Adrenal gland (tissue), 12 donors: ENCODE measurements around the gene HELZ. TPM values are rescaled to one million over a fixed set of nuclear protein-coding genes. Genes with fewer than 3 reads are reported as not detected.

Experiments used
- DNase-seq, 7 donors: peaks; one replicate each; pipeline ENCODE4 v3.0.0-alpha.2; 2019 to 2020
- H3K27ac ChIP-seq, 5 donors: fragments of 200-600 bp; sonication (generic) in 4 of 5; 1 replicate in 3 of 5; 2 replicates in 2 of 5; pipeline versions ENCODE4 v1.5.1 to v1.8.0; 2016 to 2020; ENCODE audit warnings: mild to moderate bottlenecking in 1 of 5
- H3K27me3 ChIP-seq: fragments of 200-600 bp; 2 replicates; pipeline ENCODE4 v1.8.0; 2021
- H3K36me3 ChIP-seq, 2 donors: fragments of 200-600 bp; replicated peaks in 1 of 2; 1 replicate in 1 of 2; 2 replicates in 1 of 2; pipeline versions ENCODE4 v1.5.1 to v1.8.0; 2018 to 2022
- H3K4me1 ChIP-seq, 2 donors: fragments of 200-600 bp; replicated peaks in 1 of 2; 1 replicate in 1 of 2; 2 replicates in 1 of 2; pipeline versions ENCODE4 v1.5.1 to v1.8.0; 2018 to 2021
- H3K4me3 ChIP-seq, 4 donors: fragments of 200-600 bp; sonication (generic) in 3 of 4; one replicate each; pipeline ENCODE4 v1.5.1; 2016 to 2018
- H3K9me3 ChIP-seq, 3 donors: fragments of 200-600 bp; sonication (generic) in 1 of 3; replicated peaks in 1 of 3; 1 replicate in 2 of 3; 2 replicates in 1 of 3; pipeline versions ENCODE4 v1.5.1 to v1.8.0; 2016 to 2021
- POLR2A ChIP-seq, 2 donors: fragments of 450-650 bp; IDR thresholded peaks; one replicate each; pipeline ENCODE4 v1.6.1; 2017; ENCODE audit warnings: antibody characterized with exemption in 2 of 2, mild to moderate bottlenecking in 2 of 2, moderate library complexity in 1 of 2
- WGBS, 4 donors: extraction: QIAGEN DNeasy Blood & Tissue Kit in 2 of 4; methylation state at CpG; one replicate each; pipeline versions ENCODE4 v1.1.5 to v1.1.7; 2013 to 2017; 5-methylcytosine and 5-hydroxymethylcytosine counted together
- intact Hi-C, 2 donors: fragments of 100-400 bp; cut with DNase I; formaldehyde crosslinking; loops; one replicate each; pipeline versions ENCODE4 v1.14.1 to v1.15.0; 2022 to 2023
- polyA plus RNA-seq, 3 donors: library from polyadenylated mRNA; stranded (reverse); fragments of 200-250 nt in 2 of 3; fragments of 350-450 nt in 1 of 3; fragmentation: Illumina TruSeq in 1 of 3; extraction: RNeasy Lipid Tissue Mini Kit (QIAGEN cat#74804) in 1 of 3; gene quantifications; one replicate each; pipeline ENCODE4 v1.2.3, GENCODE V29; 2013 to 2014
- total RNA-seq, 9 donors: library from RNA; depleted of rRNA in 4 of 9; stranded (reverse); fragments of >200 nt in 4 of 9; fragments of 120-200 nt in 1 of 9; fragmentation: NEBNext Ultra II Directional in 1 of 9; extraction: Animal tissue kit (Norgen Biotek cat#: 25700) in 1 of 9; gene quantifications; one replicate each; pipeline versions ENCODE4 v1.1.0 to v1.2.4, GENCODE V29; 2013 to 2023
- TF ChIP-seq, protein P1 (sequence below), 6 experiments: fragments of 450-650 bp in 4 of 6; fragments of 200-600 bp in 2 of 6; sonication (generic) in 1 of 6; IDR thresholded peaks; 1 replicate in 5 of 6; 2 replicates in 1 of 6; pipeline versions ENCODE4 v1.5.1 to v1.8.0; 2016 to 2021; ENCODE audit warnings: antibody characterized with exemption in 6 of 6, mild to moderate bottlenecking in 2 of 6, moderate library complexity in 1 of 6
- donor health status: healthy with polysubstance abuse.
- donor health status: Bipolar disorder and iron deficiency.
- donor health status: DM: yes; HTN: yes; CAD: no.
- donor health status: DM: no; HTN: no; CAD: no.
- donor health status: DM: no; HTN: no; CAD: no.
- donor health status: DM: yes; HTN: yes; CAD: no.

HELZ gene
- total and polyA plus RNA-seq, 12 donors: 3.1 to 88.0 (median 47.9) TPM

GRCh38 chr17:67046398-67046797, 198.6 kb downstream of the HELZ start:
- intact Hi-C loops: no loop called here
- Histone ChIP-seq H3K9me3 (peaks cover 0 to 10% (median 0%) of the 10 kb centered on the region in 3 donors), H3K4me1 (peaks cover 12% of the 10 kb centered on the region in 2 donors), H3K4me3 (no peak overlapping the region), H3K27ac (no peak overlapping the region), H3K27me3 (no peaks in the 10 kb centered on the region), H3K36me3 (no peaks in the 10 kb centered on the region)
- no peak for DNase-seq
- TF ChIP-seq, protein P1, sequence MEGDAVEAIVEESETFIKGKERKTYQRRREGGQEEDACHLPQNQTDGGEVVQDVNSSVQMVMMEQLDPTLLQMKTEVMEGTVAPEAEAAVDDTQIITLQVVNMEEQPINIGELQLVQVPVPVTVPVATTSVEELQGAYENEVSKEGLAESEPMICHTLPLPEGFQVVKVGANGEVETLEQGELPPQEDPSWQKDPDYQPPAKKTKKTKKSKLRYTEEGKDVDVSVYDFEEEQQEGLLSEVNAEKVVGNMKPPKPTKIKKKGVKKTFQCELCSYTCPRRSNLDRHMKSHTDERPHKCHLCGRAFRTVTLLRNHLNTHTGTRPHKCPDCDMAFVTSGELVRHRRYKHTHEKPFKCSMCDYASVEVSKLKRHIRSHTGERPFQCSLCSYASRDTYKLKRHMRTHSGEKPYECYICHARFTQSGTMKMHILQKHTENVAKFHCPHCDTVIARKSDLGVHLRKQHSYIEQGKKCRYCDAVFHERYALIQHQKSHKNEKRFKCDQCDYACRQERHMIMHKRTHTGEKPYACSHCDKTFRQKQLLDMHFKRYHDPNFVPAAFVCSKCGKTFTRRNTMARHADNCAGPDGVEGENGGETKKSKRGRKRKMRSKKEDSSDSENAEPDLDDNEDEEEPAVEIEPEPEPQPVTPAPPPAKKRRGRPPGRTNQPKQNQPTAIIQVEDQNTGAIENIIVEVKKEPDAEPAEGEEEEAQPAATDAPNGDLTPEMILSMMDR (IDR thresholded peaks at IDR 0.05): no peak
- no peak for TF ChIP-seq POLR2A (IDR thresholded peaks at IDR 0.05)
- 83 to 92% (median 84%) methylated on average over 4 of the region's 4 CpGs for WGBS, 4 donors

DNA sequence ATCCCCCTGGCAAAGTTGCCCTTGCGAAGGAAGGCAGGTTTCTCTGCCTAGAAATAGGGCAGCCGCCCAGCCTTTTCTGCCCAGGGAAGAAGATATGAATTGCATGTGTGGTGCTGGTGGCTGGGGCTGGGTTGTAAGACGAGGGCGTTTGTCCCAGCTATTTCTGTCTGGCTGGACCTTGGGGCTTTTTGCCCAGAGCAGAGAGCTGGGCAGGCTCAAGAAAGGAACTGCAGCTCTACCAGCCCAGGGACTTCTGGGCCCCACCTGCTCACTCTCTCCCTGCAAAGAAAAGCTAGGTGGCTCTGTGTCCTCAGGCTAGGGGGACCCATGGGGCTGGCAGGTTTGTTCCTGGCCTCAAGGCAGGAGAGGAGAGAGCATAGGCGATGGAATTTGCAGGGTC, 200.1 kb downstream of the HELZ start:
- peaks cover 0 to 10% (median 0%) of the 10 kb centered on the region in 3 donors for H3K9me3 ChIP-seq
- H3K4me1 ChIP-seq: peaks cover 12% of the 10 kb centered on the region in 2 donors
- intact Hi-C loops: no loop called here
- 41 to 57% (median 45%) methylated on average over 3 to 5 of the region's 5 CpGs for WGBS, 4 donors
- DNase-seq: peak; percentile 69 to 85 (median 76)
- no peaks in the 10 kb centered on the region for H3K27me3 ChIP-seq
- peak overlapping the region in 2 of 5 donors; percentile 18 to 31 for H3K27ac ChIP-seq
- H3K36me3 ChIP-seq: no peaks in the 10 kb centered on the region
- no peak overlapping the region for H3K4me3 ChIP-seq
- TF ChIP-seq, protein P1 (IDR thresholded peaks at IDR 0.05): no peak
- no peak for TF ChIP-seq POLR2A (IDR thresholded peaks at IDR 0.05)

DNA sequence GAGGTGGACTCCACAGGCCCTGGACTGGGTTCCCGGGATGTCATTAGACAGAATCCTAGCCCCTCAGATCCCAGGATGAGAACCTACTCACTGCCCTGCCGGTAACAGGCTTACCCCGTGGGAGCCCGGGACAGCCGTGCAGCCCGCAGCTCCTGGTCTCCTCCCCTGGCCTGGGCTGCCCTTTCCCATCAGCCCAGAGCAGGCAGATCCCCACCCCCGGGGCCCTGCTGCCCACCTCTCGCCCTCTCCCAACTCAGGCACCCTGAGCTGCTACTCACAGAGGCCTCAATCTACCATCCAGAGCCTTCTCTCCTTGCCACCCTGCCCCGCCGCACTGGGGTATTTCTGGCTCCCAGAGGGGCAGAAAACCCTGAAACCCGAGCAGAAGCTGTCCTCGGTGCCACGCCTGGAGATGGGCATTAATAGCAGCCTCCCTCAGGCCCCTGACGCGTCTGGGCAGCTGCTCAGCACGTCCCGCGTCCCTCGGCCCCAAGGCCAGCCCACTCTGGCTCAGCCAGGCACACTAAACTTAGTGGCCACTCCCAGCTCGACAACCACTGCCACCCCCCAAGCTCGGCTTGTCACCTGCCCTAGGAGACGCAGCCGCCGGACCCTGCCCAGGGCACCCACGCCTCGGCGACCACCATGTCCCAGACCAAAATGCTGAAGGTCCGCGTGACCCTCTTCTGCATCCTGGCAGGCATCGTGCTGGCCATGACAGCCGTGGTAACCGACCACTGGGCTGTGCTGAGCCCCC, 200.8 kb downstream of the HELZ start, which contains the start of gene CACNG1:
Gene CACNG1 (plus strand): TSS at position 539 of the 757 bp plus-strand sequence. CDS start 107 bp downstream, at position 646.
- H3K27ac ChIP-seq: peak within 1 kb of the TSS in 2 of 5 donors; percentile 18 to 31
- peaks cover 0 to 10% (median 0%) of the 10 kb centered on the region in 3 donors for H3K9me3 ChIP-seq
- TF ChIP-seq POLR2A (IDR thresholded peaks at IDR 0.05): no peak
- TF ChIP-seq, protein P1 (IDR thresholded peaks at IDR 0.05): no peak
- no peaks in the 10 kb centered on the region for H3K36me3 ChIP-seq
- H3K27me3 ChIP-seq: no peaks in the 10 kb centered on the region
- H3K4me3 ChIP-seq: no peak within 1 kb of the TSS
- intact Hi-C loops: no loop called here
- DNase-seq: peak; percentile 36 to 64 (median 57)
- WGBS, 4 donors: 62 to 74% (median 68%) methylated on average over 15 to 32 of the region's 32 CpGs
- peaks cover 12% of the 10 kb centered on the region in 2 donors for H3K4me1 ChIP-seq

DNA sequence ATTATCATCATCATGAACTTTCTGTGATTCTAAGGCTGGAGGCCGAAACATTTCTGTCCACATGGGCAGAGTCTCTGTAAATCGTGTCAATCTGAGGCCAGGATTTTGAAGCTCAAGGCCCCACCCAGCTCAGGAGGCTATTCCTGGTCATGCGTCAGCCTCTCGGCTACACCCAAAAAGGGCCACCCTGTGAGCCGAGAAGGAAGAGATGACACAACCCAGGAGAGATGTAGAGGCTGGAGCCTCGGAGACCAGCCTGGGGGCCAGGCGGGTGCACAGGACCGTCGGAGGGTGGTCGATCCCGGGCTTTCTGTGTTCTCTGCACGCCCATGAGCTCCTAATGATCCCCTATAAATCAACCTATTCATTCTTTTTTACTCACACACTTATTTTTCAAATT, 201.7 kb downstream of the HELZ start:
- no peak overlapping the region for H3K4me3 ChIP-seq
- DNase-seq: no peak
- peaks cover 12% of the 10 kb centered on the region in 2 donors for H3K4me1 ChIP-seq
- H3K9me3 ChIP-seq: peaks cover 0 to 1% (median 0%) of the 10 kb centered on the region in 3 donors
- H3K27ac ChIP-seq: no peak overlapping the region
- H3K36me3 ChIP-seq: no peaks in the 10 kb centered on the region
- intact Hi-C loops: no loop called here
- WGBS, 4 donors: 87 to 92% (median 90%) methylated on average over 12 of the region's 12 CpGs
- no peaks in the 10 kb centered on the region for H3K27me3 ChIP-seq
- no peak for TF ChIP-seq POLR2A (IDR thresholded peaks at IDR 0.05)
- TF ChIP-seq, protein P1 (IDR thresholded peaks at IDR 0.05): no peak
